ENCODE data around the gene CMTM8.

DNA sequence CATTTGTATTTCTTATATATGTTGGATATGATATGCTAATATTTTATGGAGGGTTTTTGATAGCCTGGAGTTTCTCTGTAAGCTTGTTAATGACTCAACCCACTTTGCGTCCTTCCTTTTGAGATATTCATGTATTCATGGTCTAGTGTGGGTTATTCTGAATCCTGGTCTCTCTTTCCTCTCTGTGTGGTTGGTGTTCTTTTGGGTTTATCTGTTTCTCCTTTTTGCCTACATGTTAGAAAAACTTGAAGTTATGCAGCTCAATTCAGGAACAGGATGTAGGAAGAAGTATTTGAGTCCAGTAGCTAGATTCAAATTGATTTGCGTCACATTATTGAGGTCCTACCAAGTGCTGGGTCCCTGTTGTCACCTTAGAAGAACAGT lies 181.3 kb downstream of the CMTM8 start:
- TF ChIP-seq, protein P1, sequence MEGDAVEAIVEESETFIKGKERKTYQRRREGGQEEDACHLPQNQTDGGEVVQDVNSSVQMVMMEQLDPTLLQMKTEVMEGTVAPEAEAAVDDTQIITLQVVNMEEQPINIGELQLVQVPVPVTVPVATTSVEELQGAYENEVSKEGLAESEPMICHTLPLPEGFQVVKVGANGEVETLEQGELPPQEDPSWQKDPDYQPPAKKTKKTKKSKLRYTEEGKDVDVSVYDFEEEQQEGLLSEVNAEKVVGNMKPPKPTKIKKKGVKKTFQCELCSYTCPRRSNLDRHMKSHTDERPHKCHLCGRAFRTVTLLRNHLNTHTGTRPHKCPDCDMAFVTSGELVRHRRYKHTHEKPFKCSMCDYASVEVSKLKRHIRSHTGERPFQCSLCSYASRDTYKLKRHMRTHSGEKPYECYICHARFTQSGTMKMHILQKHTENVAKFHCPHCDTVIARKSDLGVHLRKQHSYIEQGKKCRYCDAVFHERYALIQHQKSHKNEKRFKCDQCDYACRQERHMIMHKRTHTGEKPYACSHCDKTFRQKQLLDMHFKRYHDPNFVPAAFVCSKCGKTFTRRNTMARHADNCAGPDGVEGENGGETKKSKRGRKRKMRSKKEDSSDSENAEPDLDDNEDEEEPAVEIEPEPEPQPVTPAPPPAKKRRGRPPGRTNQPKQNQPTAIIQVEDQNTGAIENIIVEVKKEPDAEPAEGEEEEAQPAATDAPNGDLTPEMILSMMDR (conservative IDR thresholded peaks at IDR 0.05 in 1 of 2, IDR thresholded peaks at IDR 0.05 in 1 of 2; ENCODE audit: low read depth in 1 of 2, low read length in 2 of 2) = no peak
- TF ChIP-seq EZH2 (IDR thresholded peaks at IDR 0.05; ENCODE audit: low read length, missing control alignments) = no peak

Data from fibroblast of lung (primary cell).